NCI-H187 (cell line): Measurements from ENCODE around the gene PPID.
"Not testable (repeated sequence)": the region's sequence is repeated elsewhere in the genome, so short reads cannot be mapped to it uniquely, and the experiment has no call there.

Experiments used
- DNase-seq, 2 experiments: peaks; one replicate each; lab custom pipeline; 2025; lab: John Stamatoyannopoulos, UW

The PPID gene

GRCh38 chr4:158666892-158667291 lies 56.3 kb downstream of the PPID start:
- no peak for DNase-seq

- no peak for DNase-seq
Measured at GRCh38 chr4:158664806-158665205, 58.4 kb downstream of the PPID start.

- not testable (repeated sequence) for DNase-seq
Measured at GRCh38 chr4:158663707-158664625, 59.2 kb downstream of the PPID start.

- not testable (repeated sequence) for DNase-seq
Measured at GRCh38 chr4:158663255-158663654, 59.9 kb downstream of the PPID start.
